Adrenal gland (tissue), 12 donors: Measurements from ENCODE around the gene POMT1. TPM values are rescaled to one million over a fixed set of nuclear protein-coding genes. Genes with fewer than 3 reads are reported as not detected.

Source experiments
- DNase-seq, 7 donors: peaks; one replicate each; pipeline ENCODE4 v3.0.0-alpha.2; 2019 to 2020
- H3K27ac ChIP-seq, 5 donors: fragments of 200-600 bp; sonication (generic) in 4 of 5; 1 replicate in 3 of 5; 2 replicates in 2 of 5; pipeline versions ENCODE4 v1.5.1 to v1.8.0; 2016 to 2020; ENCODE audit warnings: mild to moderate bottlenecking in 1 of 5
- H3K27me3 ChIP-seq: fragments of 200-600 bp; 2 replicates; pipeline ENCODE4 v1.8.0; 2021
- H3K36me3 ChIP-seq, 2 donors: fragments of 200-600 bp; replicated peaks in 1 of 2; 1 replicate in 1 of 2; 2 replicates in 1 of 2; pipeline versions ENCODE4 v1.5.1 to v1.8.0; 2018 to 2022
- H3K4me1 ChIP-seq, 2 donors: fragments of 200-600 bp; replicated peaks in 1 of 2; 1 replicate in 1 of 2; 2 replicates in 1 of 2; pipeline versions ENCODE4 v1.5.1 to v1.8.0; 2018 to 2021
- H3K4me3 ChIP-seq, 4 donors: fragments of 200-600 bp; sonication (generic) in 3 of 4; one replicate each; pipeline ENCODE4 v1.5.1; 2016 to 2018
- H3K9me3 ChIP-seq, 3 donors: fragments of 200-600 bp; sonication (generic) in 1 of 3; replicated peaks in 1 of 3; 1 replicate in 2 of 3; 2 replicates in 1 of 3; pipeline versions ENCODE4 v1.5.1 to v1.8.0; 2016 to 2021
- CTCF ChIP-seq, 6 experiments: fragments of 450-650 bp in 4 of 6; fragments of 200-600 bp in 2 of 6; sonication (generic) in 1 of 6; IDR thresholded peaks; 1 replicate in 5 of 6; 2 replicates in 1 of 6; pipeline versions ENCODE4 v1.5.1 to v1.8.0; 2016 to 2021; ENCODE audit warnings: antibody characterized with exemption in 6 of 6, mild to moderate bottlenecking in 2 of 6, moderate library complexity in 1 of 6
- POLR2A ChIP-seq, 2 donors: fragments of 450-650 bp; IDR thresholded peaks; one replicate each; pipeline ENCODE4 v1.6.1; 2017; ENCODE audit warnings: antibody characterized with exemption in 2 of 2, mild to moderate bottlenecking in 2 of 2, moderate library complexity in 1 of 2
- WGBS, 4 donors: extraction: QIAGEN DNeasy Blood & Tissue Kit in 2 of 4; methylation state at CpG; one replicate each; pipeline versions ENCODE4 v1.1.5 to v1.1.7; 2013 to 2017; 5-methylcytosine and 5-hydroxymethylcytosine counted together
- intact Hi-C, 2 donors: fragments of 100-400 bp; cut with DNase I; formaldehyde crosslinking; loops; one replicate each; pipeline versions ENCODE4 v1.14.1 to v1.15.0; 2022 to 2023
- polyA plus RNA-seq, 3 donors: library from polyadenylated mRNA; stranded (reverse); fragments of 200-250 nt in 2 of 3; fragments of 350-450 nt in 1 of 3; fragmentation: Illumina TruSeq in 1 of 3; extraction: RNeasy Lipid Tissue Mini Kit (QIAGEN cat#74804) in 1 of 3; gene quantifications; one replicate each; pipeline ENCODE4 v1.2.3, GENCODE V29; 2013 to 2014
- small RNA-seq, 2 donors: library from RNA; depleted of rRNA; stranded (forward); fragments of <200 nt; gene quantifications; one replicate each; pipeline ENCODE3, GENCODE V24; 2016
- total RNA-seq, 9 donors: library from RNA; depleted of rRNA in 4 of 9; stranded (reverse); fragments of >200 nt in 4 of 9; fragments of 120-200 nt in 1 of 9; fragmentation: NEBNext Ultra II Directional in 1 of 9; extraction: Animal tissue kit (Norgen Biotek cat#: 25700) in 1 of 9; gene quantifications; one replicate each; pipeline versions ENCODE4 v1.1.0 to v1.2.4, GENCODE V29; 2013 to 2023
- donor health status: healthy with polysubstance abuse.
- donor health status: Bipolar disorder and iron deficiency.
- donor health status: DM: yes; HTN: yes; CAD: no.
- donor health status: DM: no; HTN: no; CAD: no.
- donor health status: DM: no; HTN: no; CAD: no.
- donor health status: DM: yes; HTN: yes; CAD: no.

POMT1 gene
- total and polyA plus RNA-seq, 12 donors = 10.1 to 60.9 (median 33.0) TPM

- no peak for TF ChIP-seq POLR2A (IDR thresholded peaks at IDR 0.05)
- TF ChIP-seq CTCF (IDR thresholded peaks at IDR 0.05) = no peak
- Histone ChIP-seq H3K27me3 (no peaks in the 10 kb centered on the region), H3K4me3 (no peak overlapping the region), H3K36me3 (no peaks in the 10 kb centered on the region), H3K27ac (no peak overlapping the region), H3K9me3 (no peaks in the 10 kb centered on the region), H3K4me1 (no peaks in the 10 kb centered on the region)
- DNase-seq = no peak
- intact Hi-C loops = no loop called here
- WGBS, 4 donors = 96 to 100% (median 98%) methylated on average over 3 of the region's 3 CpGs
These were observed 63.4 kb downstream of the POMT1 start for GRCh38 chr9:131566158-131566557.

- intact Hi-C loops = no loop called here
- Histone ChIP-seq H3K4me1 (no peaks in the 10 kb centered on the region), H3K27me3 (no peaks in the 10 kb centered on the region), H3K27ac (no peak overlapping the region), H3K4me3 (no peak overlapping the region), H3K36me3 (no peaks in the 10 kb centered on the region), H3K9me3 (no peaks in the 10 kb centered on the region)
- no peak for DNase-seq
- WGBS, 4 donors = 86 to 97% (median 95%) methylated on average over 6 to 8 of the region's 8 CpGs
- TF ChIP-seq CTCF (IDR thresholded peaks at IDR 0.05) (no peak), POLR2A (IDR thresholded peaks at IDR 0.05) (no peak)
These were observed 65.2 kb downstream of the POMT1 start for GRCh38 chr9:131567910-131568309.

Small RNA genes lying within 50 kb of the gene (small RNA-seq; reads per million reads assigned to genes)
- 0 to 0.08 reads per million in 2 donors for gene SNORD62A
- 0.08 to 0.47 reads per million in 2 donors for gene SNORD62B

Other genes starting within 250 kb of the POMT1 start
- 10 to 100 TPM in 1 of 9 donors, 1 to 10 TPM in 8; 1.4 to 11.7 (median 6.9) TPM for gene FAM78A, start 226.4 kb upstream of the POMT1 start, total RNA-seq
- 1 to 10 TPM; 1.1 to 6.8 (median 2.2) TPM for gene FAM78A, start 226.4 kb upstream of the POMT1 start, polyA plus RNA-seq
- 10 to 100 TPM; 11.1 to 31.4 (median 19.0) TPM for gene PLPP7, start 213.2 kb upstream of the POMT1 start, total RNA-seq
- gene PLPP7, start 213.2 kb upstream of the POMT1 start, polyA plus RNA-seq = 10 to 100 TPM in 1 of 3 donors, 1 to 10 TPM in 2; 4.8 to 13.2 (median 10.0) TPM
- gene PRRC2B, start 108.8 kb upstream of the POMT1 start, total RNA-seq = 100 to 1,000 TPM in 8 of 9 donors, 10 to 100 TPM in 1; 42.3 to 255 (median 152) TPM
- 100 to 1,000 TPM in 1 of 3 donors, 10 to 100 TPM in 2; 56.9 to 141 (median 98.1) TPM for gene PRRC2B, start 108.8 kb upstream of the POMT1 start, polyA plus RNA-seq
- gene UCK1, start 28.3 kb downstream of the POMT1 start, total RNA-seq = 10 to 100 TPM; 27.4 to 97.0 (median 34.0) TPM
- 10 to 100 TPM; 17.9 to 63.9 (median 55.2) TPM for gene UCK1, start 28.3 kb downstream of the POMT1 start, polyA plus RNA-seq
- not detected for gene PRRT1B, start 42.6 kb downstream of the POMT1 start, total RNA-seq
- not detected for gene PRRT1B, start 42.6 kb downstream of the POMT1 start, polyA plus RNA-seq
- gene RAPGEF1, start 237.2 kb downstream of the POMT1 start, total RNA-seq = 100 to 1,000 TPM in 1 of 9 donors, 10 to 100 TPM in 8; 30.7 to 136 (median 57.9) TPM
- 10 to 100 TPM; 14.5 to 48.7 (median 26.9) TPM for gene RAPGEF1, start 237.2 kb downstream of the POMT1 start, polyA plus RNA-seq